GM21367 (cell line): ENCODE results near the gene LARGE1.

Experiments used
- ATAC-seq: cut with Tn5 transposase; IDR thresholded peaks from one replicate; pipeline ENCODE4 v1.9.1; 2021; ENCODE audit not compliant: unreplicated experiment

Gene LARGE1

GRCh38 chr22:33914131-33914530 lies 6.1 kb downstream of the LARGE1 start:
- ATAC-seq: no peak

- no peak for ATAC-seq
Measured at GRCh38 chr22:33913188-33913587, 7.1 kb downstream of the LARGE1 start.

- no peak for ATAC-seq
Measured at GRCh38 chr22:33909911-33910310, 10.4 kb downstream of the LARGE1 start.

- no peak for ATAC-seq
Measured at GRCh38 chr22:33909075-33909458, 11.2 kb downstream of the LARGE1 start.

GRCh38 chr22:33908171-33909074 lies 11.9 kb downstream of the LARGE1 start:
- no peak for ATAC-seq

- no peak for ATAC-seq
Measured at GRCh38 chr22:33906954-33907353, 13.3 kb downstream of the LARGE1 start.

GRCh38 chr22:33906475-33906874 lies 13.8 kb downstream of the LARGE1 start:
- ATAC-seq: no peak

GRCh38 chr22:33903012-33903411 lies 17.3 kb downstream of the LARGE1 start:
- ATAC-seq: no peak

- no peak for ATAC-seq
Measured at GRCh38 chr22:33902073-33902472, 18.2 kb downstream of the LARGE1 start.

GRCh38 chr22:33898121-33898520 lies 22.2 kb downstream of the LARGE1 start:
- no peak for ATAC-seq

- no peak for ATAC-seq
Measured at GRCh38 chr22:33897448-33897835, 22.8 kb downstream of the LARGE1 start.

- ATAC-seq: no peak
Measured at GRCh38 chr22:33896575-33897447, 23.5 kb downstream of the LARGE1 start.

GRCh38 chr22:33896154-33896553 lies 24.1 kb downstream of the LARGE1 start:
- no peak for ATAC-seq

GRCh38 chr22:33895444-33895843 lies 24.8 kb downstream of the LARGE1 start:
- no peak for ATAC-seq

GRCh38 chr22:33894515-33894914 lies 25.8 kb downstream of the LARGE1 start:
- no peak for ATAC-seq

- no peak for ATAC-seq
Measured at GRCh38 chr22:33894036-33894435, 26.2 kb downstream of the LARGE1 start.

- ATAC-seq: no peak
Measured at GRCh38 chr22:33893512-33893911, 26.8 kb downstream of the LARGE1 start.

- no peak for ATAC-seq
Measured at GRCh38 chr22:33891992-33892391, 28.3 kb downstream of the LARGE1 start.

GRCh38 chr22:33891455-33891854 lies 28.8 kb downstream of the LARGE1 start:
- ATAC-seq: no peak

- ATAC-seq: no peak
Measured at GRCh38 chr22:33889748-33890147, 30.5 kb downstream of the LARGE1 start.

- no peak for ATAC-seq
Measured at GRCh38 chr22:33888821-33889220, 31.5 kb downstream of the LARGE1 start.

GRCh38 chr22:33887173-33887572 lies 33.1 kb downstream of the LARGE1 start:
- ATAC-seq: no peak
